Measurements from ENCODE around the gene WNK1. TPM values are rescaled to one million over a fixed set of nuclear protein-coding genes. Genes with fewer than 3 reads are reported as not detected.

WNK1 gene
- total and polyA plus RNA-seq, 11 donors, result 59.9 to 373 (median 290) TPM

GRCh38 chr12:727321-727720 lies 25.1 kb upstream of the WNK1 start:
- DNase-seq (no peak), ATAC-seq (no peak)
- H3K27me3 ChIP-seq, result no peaks in the 10 kb centered on the region
- peaks cover 0 to 26% (median 0%) of the 10 kb centered on the region in 12 donors for H3K4me1 ChIP-seq
- H3K9me3 ChIP-seq, result no peaks in the 10 kb centered on the region
- H3K27ac ChIP-seq, result no peak overlapping the region
- intact Hi-C loops (cut with DNase I), result no loop called here
- H3K4me3 ChIP-seq, result no peak overlapping the region
- WGBS, 4 donors, result 91 to 94% (median 94%) methylated on average over 6 of the region's 6 CpGs
- TF ChIP-seq CTCF (IDR thresholded peaks at IDR 0.05), result no peak
- H3K36me3 ChIP-seq, result no peaks in the 10 kb centered on the region

DNA sequence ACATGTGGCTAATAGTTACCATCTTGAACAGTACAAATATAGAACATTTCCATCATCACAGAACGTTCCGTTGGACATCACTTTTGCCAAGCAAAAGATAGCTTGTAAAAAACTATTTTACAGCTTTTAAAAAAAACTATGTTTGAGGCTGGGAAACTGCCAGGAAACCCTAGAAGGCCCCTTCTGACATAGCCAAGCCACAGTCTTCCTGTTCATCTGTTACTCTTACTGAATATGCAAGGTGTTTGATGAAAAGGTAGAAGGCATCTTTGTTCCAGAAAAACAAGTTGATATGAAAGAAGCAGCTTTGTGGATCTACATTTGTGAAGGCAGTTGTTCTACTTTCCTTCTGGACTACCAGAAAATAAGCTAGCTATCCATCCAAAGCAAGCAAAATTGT lies 23.6 kb upstream of the WNK1 start:
- Histone ChIP-seq H3K4me1 (peaks cover 0 to 26% (median 0%) of the 10 kb centered on the region in 12 donors), H3K9me3 (no peaks in the 10 kb centered on the region), H3K4me3 (no peak overlapping the region), H3K36me3 (no peaks in the 10 kb centered on the region), H3K27me3 (no peaks in the 10 kb centered on the region), H3K27ac (peak overlapping the region in 1 of 12 donors; percentile 66)
- 44 to 58% (median 49%) methylated on average over 2 of the region's 2 CpGs for WGBS, 4 donors
- no peak for DNase-seq
- no peak for TF ChIP-seq POLR2A (IDR thresholded peaks at IDR 0.05)
- no peak for TF ChIP-seq CTCF (IDR thresholded peaks at IDR 0.05)
- intact Hi-C loops (cut with DNase I), result no loop called here
- no peak for ATAC-seq

GRCh38 chr12:729221-729620 lies 23.2 kb upstream of the WNK1 start:
- DNase-seq (no peak), ATAC-seq (no peak)
- TF ChIP-seq CTCF (IDR thresholded peaks at IDR 0.05), result no peak
- TF ChIP-seq POLR2A (IDR thresholded peaks at IDR 0.05), result no peak
- H3K27ac ChIP-seq, result peak overlapping the region in 1 of 12 donors; percentile 66
- H3K27me3 ChIP-seq, result no peaks in the 10 kb centered on the region
- no peaks in the 10 kb centered on the region for H3K9me3 ChIP-seq
- H3K4me1 ChIP-seq, result peaks cover 0 to 23% (median 0%) of the 10 kb centered on the region in 12 donors
- H3K36me3 ChIP-seq, result no peaks in the 10 kb centered on the region
- intact Hi-C loops (cut with DNase I), result no loop called here
- no peak overlapping the region for H3K4me3 ChIP-seq

- H3K27me3 ChIP-seq, result no peaks in the 10 kb centered on the region
These were observed 21.8 kb upstream of the WNK1 start for GRCh38 chr12:730550-730949.

More at GRCh38 chr12:730550-730949, 21.8 kb upstream of the WNK1 start:
- H3K4me1 ChIP-seq, result peaks cover 0 to 17% (median 0%) of the 10 kb centered on the region in 12 donors
- ATAC-seq (no peak), DNase-seq (no peak)
- no peak overlapping the region for H3K4me3 ChIP-seq
- H3K36me3 ChIP-seq, result no peaks in the 10 kb centered on the region
- WGBS, 4 donors, result 88 to 94% (median 92%) methylated on average over 9 of the region's 9 CpGs
- no peaks in the 10 kb centered on the region for H3K9me3 ChIP-seq
- TF ChIP-seq CTCF (IDR thresholded peaks at IDR 0.05) (no peak), POLR2A (IDR thresholded peaks at IDR 0.05) (no peak)
- intact Hi-C loops (cut with DNase I), result no loop called here
- H3K27ac ChIP-seq, result no peak overlapping the region

Measured in heart left ventricle (tissue), 16 donors.